HCT116 (cell line): Measurements from ENCODE around the gene TIMP3. TPM values are rescaled to one million over a fixed set of nuclear protein-coding genes. Genes with fewer than 3 reads are reported as not detected.

Experiments used
- ATAC-seq: fragments of 200-7000 bp; cut with Tn5 transposase; 2 replicates; pipeline ENCODE4 v1.9.1; 2020; ENCODE audit warnings: mild to moderate bottlenecking, moderate library complexity
- BruUV-seq: library from RNA; stranded (reverse); fragments of 400-500 nt; replicated peaks from 2 replicates; lab custom pipeline; 2021; lab: Mats Ljungman, UMichigan
- CTCF ChIA-PET: fragments of 300-600 bp; sonication (Branson Sonifier 250); formaldehyde crosslinking; loops from one replicate; lab custom pipeline; 2021; ENCODE audit warnings: antibody characterized with exemption; lab: Charles Lee
- POLR2A ChIA-PET: fragments of 300-600, 350-600 bp; sonication (Branson Sonifier 250); formaldehyde crosslinking; loops from one replicate; lab custom pipeline; 2021; ENCODE audit warnings: antibody characterized with exemption; lab: Charles Lee
- RAD21 ChIA-PET, 2 experiments: fragments of 300-600 bp; sonication (Branson Sonifier 250); formaldehyde crosslinking; loops; one replicate each; lab custom pipeline; 2023; ENCODE audit warnings: low total read pairs in 2 of 2; ENCODE audit not compliant: uncharacterized antibody in 2 of 2, unreplicated experiment in 2 of 2, low non-redundant PET in 1 of 2; lab: Charles Lee
- DNase-seq: peaks from one replicate; pipeline ENCODE4 v3.0.0-alpha.2; 2010; ENCODE audit warnings: low read depth, low spot score
- H2AFZ ChIP-seq: fragments of 200-600 bp; shearing (Covaris generic), sonication (generic); 2 replicates; pipeline ENCODE4 v1.6.1; 2017; ENCODE audit warnings: low read depth, mixed run types, mixed read lengths, antibody characterized with exemption, low read length; ENCODE audit not compliant: poor library complexity, severe bottlenecking
- H3K27ac ChIP-seq: 2 replicates; pipeline ENCODE4 v1.5.1; 2012; ENCODE audit warnings: low read depth, low read length
- H3K27me3 ChIP-seq: fragments of 200-600 bp; sonication (generic); 2 replicates; pipeline ENCODE4 v1.6.1; 2016; ENCODE audit warnings: mixed run types, low read length, mixed read lengths; ENCODE audit not compliant: insufficient read depth
- H3K36me3 ChIP-seq, 2 experiments: fragments of 200-500 bp in 1 of 2; fragments of 200-600 bp in 1 of 2; sonication (Bioruptor generic) in 1 of 2; sonication (generic) in 1 of 2; 2 replicates each; pipeline versions ENCODE4 v1.5.1 to v1.6.1; 2014 to 2016; ENCODE audit warnings: low read length in 2 of 2, inconsistent platforms in 1 of 2, mixed read lengths in 1 of 2, mixed run types in 1 of 2; ENCODE audit not compliant: insufficient read depth in 2 of 2, control insufficient read depth in 1 of 2
- H3K4me1 ChIP-seq, 2 experiments: fragments of 200-600 bp in 1 of 2; sonication (generic) in 1 of 2; 2 replicates each; pipeline versions ENCODE4 v1.5.1 to v1.6.1; 2012 to 2017; ENCODE audit warnings: low read length in 2 of 2, inconsistent platforms in 1 of 2, mild to moderate bottlenecking in 1 of 2, mixed read lengths in 1 of 2, mixed run types in 1 of 2, moderate library complexity in 1 of 2; ENCODE audit not compliant: insufficient read depth in 2 of 2, control insufficient read depth in 1 of 2
- H3K4me2 ChIP-seq: fragments of 200-600 bp; sonication (generic); 2 replicates; pipeline ENCODE4 v1.6.1; 2017; ENCODE audit warnings: mixed run types, low read length, mixed read lengths
- H3K4me3 ChIP-seq, 2 experiments: fragments of 200-600 bp in 1 of 2; sonication (generic) in 1 of 2; replicated peaks in 1 of 2; 2 replicates each; pipeline ENCODE4 v1.5.1; 2011 to 2016; ENCODE audit warnings: low read length in 2 of 2, control low read depth in 1 of 2, low read depth in 1 of 2, mild to moderate bottlenecking in 1 of 2, mixed read lengths in 1 of 2, mixed run types in 1 of 2
- H3K79me2 ChIP-seq: fragments of 200-600 bp; sonication (generic); 2 replicates; pipeline ENCODE4 v1.6.1; 2017; ENCODE audit warnings: mild to moderate bottlenecking, mixed run types, low read length, moderate library complexity, mixed read lengths; ENCODE audit not compliant: insufficient read depth
- H3K9ac ChIP-seq: fragments of 200-600 bp; sonication (generic); 2 replicates; pipeline ENCODE4 v1.6.1; 2016; ENCODE audit warnings: low read length, mixed read lengths
- H3K9me2 ChIP-seq: fragments of 200-600 bp; sonication (generic), shearing (Covaris generic); 2 replicates; pipeline ENCODE4 v1.6.1; 2017; ENCODE audit warnings: mixed run types, mild to moderate bottlenecking, moderate library complexity; ENCODE audit not compliant: insufficient read depth
- H3K9me3 ChIP-seq, 2 experiments: fragments of 200-500 bp in 1 of 2; fragments of 200-600 bp in 1 of 2; sonication (Bioruptor generic) in 1 of 2; sonication (generic) in 1 of 2; 2 replicates each; pipeline ENCODE4 v1.6.1; 2014 to 2017; ENCODE audit warnings: low read length in 2 of 2, mixed read lengths in 2 of 2, inconsistent platforms in 1 of 2, low read depth in 1 of 2, mild to moderate bottlenecking in 1 of 2, mixed run types in 1 of 2, moderate library complexity in 1 of 2; ENCODE audit not compliant: control insufficient read depth in 1 of 2, insufficient read depth in 1 of 2
- H4K20me1 ChIP-seq: fragments of 200-600 bp; sonication (generic), shearing (Covaris generic); 2 replicates; pipeline ENCODE4 v1.6.1; 2017; ENCODE audit warnings: mixed run types, mild to moderate bottlenecking, moderate library complexity; ENCODE audit not compliant: insufficient read depth
- EZH2 ChIP-seq: fragments of 200-600 bp; sonication (generic); IDR thresholded peaks from 2 replicates; pipeline ENCODE4 v1.6.1; 2017; ENCODE audit warnings: antibody characterized with exemption, mixed run types
- JUND ChIP-seq: IDR thresholded peaks from 2 replicates; pipeline ENCODE4 v1.6.1; 2012
- POLR2A ChIP-seq: IDR thresholded peaks from 2 replicates; pipeline ENCODE4 v1.7.0; 2011; ENCODE audit warnings: borderline replicate concordance; ENCODE audit not compliant: insufficient read depth, insufficient read length; ENCODE audit errors: extremely low read depth
- POLR2AphosphoS5 ChIP-seq: IDR thresholded peaks from 2 replicates; pipeline ENCODE4 v1.6.1; 2011; ENCODE audit warnings: mild to moderate bottlenecking, low read depth, low read length, moderate library complexity
- TCF7L2 ChIP-seq: IDR thresholded peaks from 2 replicates; pipeline ENCODE4 v1.7.0; 2011; ENCODE audit warnings: borderline replicate concordance, inconsistent platforms; ENCODE audit not compliant: insufficient read depth, insufficient read length; ENCODE audit errors: extremely low read depth
- ZNF274 ChIP-seq: fragments of 200-500 bp; sonication (Bioruptor generic); IDR thresholded peaks from 2 replicates; pipeline ENCODE4 v1.6.1; 2014; ENCODE audit warnings: mild to moderate bottlenecking, low read depth, low read length, inconsistent platforms
- intact Hi-C: fragments of 100-400 bp; cut with micrococcal nuclease; formaldehyde crosslinking; loops from 2 replicates; pipeline ENCODE4 v1.10.0; 2022
- total RNA-seq: library from RNA; stranded (reverse); gene quantifications from one replicate; pipeline ENCODE4 v1.2.1, GENCODE V29; 2021; ENCODE audit not compliant: unreplicated experiment
- TF ChIP-seq, protein P1 (sequence below): IDR thresholded peaks from 2 replicates; pipeline ENCODE4 v1.6.1; 2012
- TF ChIP-seq, protein P2 (sequence below), 3 experiments: fragments of 200-600 bp in 1 of 3; sonication (generic) in 1 of 3; IDR thresholded peaks in 2 of 3; conservative IDR thresholded peaks in 1 of 3; 2 replicates each; pipeline ENCODE4 v1.5.1; 2012 to 2017; ENCODE audit warnings: low read depth in 2 of 3, low read length in 2 of 3, antibody characterized with exemption in 1 of 3, borderline replicate concordance in 1 of 3, control low read depth in 1 of 3, mild to moderate bottlenecking in 1 of 3, mixed read lengths in 1 of 3, mixed run types in 1 of 3, moderate library complexity in 1 of 3; ENCODE audit not compliant: insufficient read depth in 1 of 3

The TIMP3 gene
- total RNA-seq, 1 experiment from 2014 or later = 2.2 TPM

DNA sequence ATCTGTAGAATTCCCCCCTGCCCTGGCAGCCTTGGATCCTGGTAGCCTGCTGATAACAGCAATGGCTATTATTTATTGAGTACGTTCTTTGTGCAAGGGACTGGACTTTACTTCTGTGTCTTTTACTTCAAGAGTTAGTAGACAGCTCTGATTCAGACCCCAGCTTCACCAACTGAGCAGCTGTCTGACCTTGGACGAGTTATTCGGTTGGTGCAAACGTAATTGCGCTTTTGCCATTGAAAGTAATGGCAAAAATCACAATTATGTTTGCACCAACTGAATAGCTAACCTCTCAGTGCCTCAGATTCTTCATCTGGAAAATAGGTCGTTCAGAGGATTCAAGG is 108.9 kb downstream of the TIMP3 start (continued):
- TF ChIP-seq POLR2AphosphoS5 (no peak), EZH2 (no peak), JUND (no peak)

DNA sequence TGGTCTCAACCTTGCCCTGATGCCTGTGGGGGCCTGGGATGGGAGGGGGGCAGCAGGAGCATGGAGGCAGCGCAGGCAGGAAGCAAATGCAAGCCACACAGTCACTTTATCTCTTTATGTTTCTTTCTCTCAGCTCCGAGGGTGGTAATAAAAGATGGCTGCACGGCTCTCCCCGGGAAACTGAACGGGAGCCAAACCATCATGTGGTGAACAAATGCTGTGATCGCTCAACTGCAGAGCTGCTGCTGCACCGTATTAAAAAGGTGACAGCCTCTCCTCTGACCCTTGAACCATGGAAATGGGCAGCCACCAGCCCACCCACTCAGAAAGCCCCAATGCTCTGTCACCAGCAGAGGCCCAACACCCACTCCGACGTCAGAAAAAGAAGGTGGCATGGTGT is 110.0 kb downstream of the TIMP3 start:
- H3K9ac ChIP-seq = no peak overlapping the region
- no peaks in the 10 kb centered on the region for H3K9me2 ChIP-seq
- DNase-seq (no peak), ATAC-seq (no peak)
- TF ChIP-seq POLR2AphosphoS5 (no peak), POLR2A (no peak), ZNF274 (no peak), TCF7L2 (no peak)
- TF ChIP-seq, protein P1, sequence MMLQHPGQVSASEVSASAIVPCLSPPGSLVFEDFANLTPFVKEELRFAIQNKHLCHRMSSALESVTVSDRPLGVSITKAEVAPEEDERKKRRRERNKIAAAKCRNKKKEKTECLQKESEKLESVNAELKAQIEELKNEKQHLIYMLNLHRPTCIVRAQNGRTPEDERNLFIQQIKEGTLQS = no peak
- TF ChIP-seq, protein P2, sequence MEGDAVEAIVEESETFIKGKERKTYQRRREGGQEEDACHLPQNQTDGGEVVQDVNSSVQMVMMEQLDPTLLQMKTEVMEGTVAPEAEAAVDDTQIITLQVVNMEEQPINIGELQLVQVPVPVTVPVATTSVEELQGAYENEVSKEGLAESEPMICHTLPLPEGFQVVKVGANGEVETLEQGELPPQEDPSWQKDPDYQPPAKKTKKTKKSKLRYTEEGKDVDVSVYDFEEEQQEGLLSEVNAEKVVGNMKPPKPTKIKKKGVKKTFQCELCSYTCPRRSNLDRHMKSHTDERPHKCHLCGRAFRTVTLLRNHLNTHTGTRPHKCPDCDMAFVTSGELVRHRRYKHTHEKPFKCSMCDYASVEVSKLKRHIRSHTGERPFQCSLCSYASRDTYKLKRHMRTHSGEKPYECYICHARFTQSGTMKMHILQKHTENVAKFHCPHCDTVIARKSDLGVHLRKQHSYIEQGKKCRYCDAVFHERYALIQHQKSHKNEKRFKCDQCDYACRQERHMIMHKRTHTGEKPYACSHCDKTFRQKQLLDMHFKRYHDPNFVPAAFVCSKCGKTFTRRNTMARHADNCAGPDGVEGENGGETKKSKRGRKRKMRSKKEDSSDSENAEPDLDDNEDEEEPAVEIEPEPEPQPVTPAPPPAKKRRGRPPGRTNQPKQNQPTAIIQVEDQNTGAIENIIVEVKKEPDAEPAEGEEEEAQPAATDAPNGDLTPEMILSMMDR (IDR thresholded peaks at IDR 0.05 in 2 of 3, conservative IDR thresholded peaks at IDR 0.05 in 1 of 3; ENCODE audit: borderline replicate concordance in 1 of 3, insufficient read depth in 1 of 3, low read depth in 2 of 3, low read length in 2 of 3) = no peak
- H2AFZ ChIP-seq = no peak overlapping the region
- no peaks in the 10 kb centered on the region for H3K9me3 ChIP-seq
- CTCF ChIA-PET = no interaction called here
- no peaks in the 10 kb centered on the region for H3K79me2 ChIP-seq
- H3K36me3 ChIP-seq = no peaks in the 10 kb centered on the region
- no TSS peak for BruUV-seq
- POLR2A ChIA-PET = no interaction called here
- no peak overlapping the region for H3K27ac ChIP-seq
- RAD21 ChIA-PET = no interaction called here
- H3K4me2 ChIP-seq = no peak overlapping the region
- peaks cover 5 to 8% of the 10 kb centered on the region in 2 experiments; a peak in 2 of 4 replicates for H3K4me1 ChIP-seq
- no peaks in the 10 kb centered on the region for H4K20me1 ChIP-seq
- intact Hi-C loops = loop anchor here (10.0 kb wide), 1 partner anchor 917 kb away; no protein-coding TSS in a partner anchor
- H3K27me3 ChIP-seq = no peaks in the 10 kb centered on the region
- H3K4me3 ChIP-seq = no peak overlapping the region
